Measurements from ENCODE around the gene CNIH2. TPM values are rescaled to one million over a fixed set of nuclear protein-coding genes. Genes with fewer than 3 reads are reported as not detected.

Gene CNIH2
- total RNA-seq, 2 donors from 2014 or later = 3.6 TPM; not detected in 1

DNA sequence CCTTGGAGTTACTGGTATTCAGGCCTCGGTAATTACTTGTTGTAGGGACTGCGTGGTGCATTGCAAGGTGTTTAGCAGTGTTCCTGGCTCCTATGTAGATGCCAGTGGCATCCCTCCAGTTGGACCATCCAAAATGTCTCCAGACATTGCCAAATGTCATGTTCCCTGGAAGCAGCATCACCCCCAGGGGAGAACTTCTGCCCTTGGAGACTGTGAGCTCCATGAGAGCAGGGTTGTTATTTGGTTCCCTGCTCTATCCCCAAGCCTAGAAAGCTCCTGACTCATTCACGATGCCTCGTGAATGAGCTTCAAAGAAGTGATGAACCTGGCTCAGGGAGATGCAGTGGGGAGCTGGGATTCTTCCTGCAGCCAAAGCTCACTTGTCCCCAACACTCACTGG, 43.6 kb downstream of the CNIH2 start:
- no peaks in the 10 kb centered on the region for H3K4me1 ChIP-seq (replicated peaks)
- 82% methylated on average over 3 of the region's 4 CpGs for WGBS
- H3K9me3 ChIP-seq = no peaks in the 10 kb centered on the region
- no peak for DNase-seq (ENCODE audit: low spot score)
- no peaks in the 10 kb centered on the region for H3K27me3 ChIP-seq (replicated peaks; ENCODE audit: insufficient read depth)
- H3K4me3 ChIP-seq = no peak overlapping the region
- intact Hi-C loops (cut with DNase I) = no loop called here
- no peaks in the 10 kb centered on the region for H3K36me3 ChIP-seq
- TF ChIP-seq, protein P1, sequence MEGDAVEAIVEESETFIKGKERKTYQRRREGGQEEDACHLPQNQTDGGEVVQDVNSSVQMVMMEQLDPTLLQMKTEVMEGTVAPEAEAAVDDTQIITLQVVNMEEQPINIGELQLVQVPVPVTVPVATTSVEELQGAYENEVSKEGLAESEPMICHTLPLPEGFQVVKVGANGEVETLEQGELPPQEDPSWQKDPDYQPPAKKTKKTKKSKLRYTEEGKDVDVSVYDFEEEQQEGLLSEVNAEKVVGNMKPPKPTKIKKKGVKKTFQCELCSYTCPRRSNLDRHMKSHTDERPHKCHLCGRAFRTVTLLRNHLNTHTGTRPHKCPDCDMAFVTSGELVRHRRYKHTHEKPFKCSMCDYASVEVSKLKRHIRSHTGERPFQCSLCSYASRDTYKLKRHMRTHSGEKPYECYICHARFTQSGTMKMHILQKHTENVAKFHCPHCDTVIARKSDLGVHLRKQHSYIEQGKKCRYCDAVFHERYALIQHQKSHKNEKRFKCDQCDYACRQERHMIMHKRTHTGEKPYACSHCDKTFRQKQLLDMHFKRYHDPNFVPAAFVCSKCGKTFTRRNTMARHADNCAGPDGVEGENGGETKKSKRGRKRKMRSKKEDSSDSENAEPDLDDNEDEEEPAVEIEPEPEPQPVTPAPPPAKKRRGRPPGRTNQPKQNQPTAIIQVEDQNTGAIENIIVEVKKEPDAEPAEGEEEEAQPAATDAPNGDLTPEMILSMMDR (IDR thresholded peaks at IDR 0.05) = no peak
- TF ChIP-seq POLR2AphosphoS5 (IDR thresholded peaks at IDR 0.05) (no peak), POLR2A (IDR thresholded peaks at IDR 0.05) (no peak)
- no peak overlapping the region for H3K27ac ChIP-seq

DNA sequence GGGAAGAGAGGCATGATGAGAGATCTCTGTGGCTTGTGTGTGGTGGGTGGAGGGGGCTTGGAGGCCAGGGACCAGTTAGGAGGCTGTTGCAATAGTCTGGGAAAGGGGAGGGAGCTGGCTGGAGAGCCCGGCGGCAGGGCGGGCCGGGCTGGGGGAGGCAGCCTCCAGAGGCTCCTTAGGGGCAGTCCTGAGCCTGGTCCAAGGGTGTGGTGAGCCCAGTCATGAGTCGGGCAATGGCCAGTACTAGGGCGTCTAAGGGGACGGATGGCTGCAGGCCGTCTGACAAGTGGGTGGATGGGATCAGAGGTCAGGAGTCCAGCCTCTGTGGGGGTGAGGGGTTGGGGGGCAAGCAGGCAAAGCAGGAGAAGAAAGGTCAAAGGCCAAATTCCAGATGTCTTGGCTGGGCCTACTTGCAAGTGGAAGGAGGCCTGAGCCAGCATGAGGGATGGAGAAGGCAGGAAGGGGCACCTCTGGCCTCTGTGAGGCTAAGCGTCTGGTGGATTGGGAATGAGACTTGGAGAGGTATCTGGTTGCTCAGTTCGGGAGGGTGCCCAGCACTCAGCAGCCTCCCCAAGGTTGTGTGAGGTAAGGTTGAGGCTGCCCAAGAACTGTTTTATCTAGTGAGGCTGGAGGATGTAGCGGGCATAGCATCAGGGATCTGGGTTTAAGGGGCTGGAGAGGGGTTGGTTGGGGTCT, 44.9 kb downstream of the CNIH2 start:
- Histone ChIP-seq H3K27ac (no peak overlapping the region), H3K9me3 (no peaks in the 10 kb centered on the region), H3K27me3 (replicated peaks; ENCODE audit: insufficient read depth) (no peaks in the 10 kb centered on the region), H3K4me1 (replicated peaks) (no peaks in the 10 kb centered on the region), H3K36me3 (no peaks in the 10 kb centered on the region), H3K4me3 (no peak overlapping the region)
- TF ChIP-seq POLR2AphosphoS5 (IDR thresholded peaks at IDR 0.05) = no peak
- TF ChIP-seq, protein P1 (IDR thresholded peaks at IDR 0.05) = no peak
- no peak for DNase-seq (ENCODE audit: low spot score)
- intact Hi-C loops (cut with DNase I) = no loop called here
- 88% methylated on average over 11 of the region's 11 CpGs for WGBS

DNA sequence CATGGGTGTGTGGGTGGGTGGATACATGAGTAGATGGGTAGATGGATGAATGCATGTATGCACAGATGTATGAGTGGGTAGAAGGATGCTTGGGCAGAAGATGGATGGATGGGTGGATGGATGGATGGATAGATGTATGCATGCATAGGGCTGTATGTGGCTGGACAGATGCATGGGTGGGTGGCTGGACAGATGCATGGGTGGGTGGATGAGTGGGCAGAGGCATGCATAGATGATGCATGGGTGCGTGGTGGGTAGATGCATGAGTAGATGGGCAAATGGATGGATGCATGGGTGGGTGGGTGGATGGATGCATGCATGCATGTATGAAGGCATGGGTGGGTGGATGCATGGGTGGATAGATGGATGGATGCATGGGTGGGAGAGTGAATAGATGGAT, 45.7 kb downstream of the CNIH2 start:
- Histone ChIP-seq H3K36me3 (no peaks in the 10 kb centered on the region), H3K4me1 (replicated peaks) (no peaks in the 10 kb centered on the region), H3K4me3 (no peak overlapping the region), H3K9me3 (no peaks in the 10 kb centered on the region), H3K27ac (no peak overlapping the region), H3K27me3 (replicated peaks; ENCODE audit: insufficient read depth) (no peaks in the 10 kb centered on the region)
- WGBS = 98% methylated on average over 1 of the region's 1 CpG
- intact Hi-C loops (cut with DNase I) = no loop called here
- TF ChIP-seq POLR2AphosphoS5 (IDR thresholded peaks at IDR 0.05) (no peak), POLR2A (IDR thresholded peaks at IDR 0.05) (no peak)
- TF ChIP-seq, protein P1 (IDR thresholded peaks at IDR 0.05) = no peak
- no peak for DNase-seq (ENCODE audit: low spot score)

DNA sequence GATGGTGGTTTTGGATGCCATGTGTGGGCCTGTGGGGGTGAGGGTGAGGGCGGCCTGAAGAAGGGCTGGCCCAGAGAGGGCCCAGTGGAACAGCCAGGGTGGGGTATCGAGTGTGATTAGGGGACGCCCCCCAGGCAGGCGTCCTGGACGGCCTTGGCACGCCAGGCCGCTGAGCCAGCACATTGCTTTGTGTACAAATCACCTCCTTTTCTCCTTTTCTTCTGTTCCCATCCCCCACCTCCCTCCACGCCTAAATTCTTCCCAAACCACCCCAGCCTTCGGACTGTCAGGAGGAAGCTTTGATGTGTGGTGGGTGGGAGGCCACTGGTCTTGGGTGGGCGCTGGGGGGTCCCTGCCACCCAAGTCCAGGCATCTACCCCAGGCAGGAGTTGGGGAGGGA, 46.7 kb downstream of the CNIH2 start:
- DNase-seq (ENCODE audit: low spot score) = no peak
- no peaks in the 10 kb centered on the region for H3K4me1 ChIP-seq (replicated peaks)
- TF ChIP-seq POLR2AphosphoS5 (IDR thresholded peaks at IDR 0.05) (no peak), POLR2A (IDR thresholded peaks at IDR 0.05) (no peak)
- TF ChIP-seq, protein P1 (IDR thresholded peaks at IDR 0.05) = no peak
- H3K27ac ChIP-seq = no peak overlapping the region
- H3K27me3 ChIP-seq (replicated peaks; ENCODE audit: insufficient read depth) = no peaks in the 10 kb centered on the region
- intact Hi-C loops (cut with DNase I) = no loop called here
- H3K9me3 ChIP-seq = no peaks in the 10 kb centered on the region
- 58% methylated on average over 10 of the region's 10 CpGs for WGBS
- no peaks in the 10 kb centered on the region for H3K36me3 ChIP-seq
- no peak overlapping the region for H3K4me3 ChIP-seq

DNA sequence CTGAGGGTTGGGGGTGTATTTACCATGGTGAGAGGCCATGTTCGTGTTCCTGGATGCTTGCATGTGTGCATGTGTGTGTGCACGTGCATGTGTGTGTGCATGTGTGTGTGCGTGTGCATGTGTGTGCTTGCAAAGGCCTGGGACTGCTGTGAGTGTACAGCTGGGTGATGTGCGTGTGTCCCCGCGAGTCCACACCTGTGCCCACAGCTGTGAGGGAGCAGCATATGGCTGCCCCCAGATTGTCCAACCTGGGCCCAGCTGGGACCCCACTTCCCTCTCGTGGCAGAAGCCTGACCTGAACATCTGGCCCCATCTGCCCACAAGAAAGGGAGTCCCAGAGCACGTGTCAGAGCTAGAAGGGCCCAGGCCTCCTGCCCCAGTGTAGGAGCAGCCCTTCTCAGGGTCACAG, 47.3 kb downstream of the CNIH2 start:
- TF ChIP-seq POLR2AphosphoS5 (IDR thresholded peaks at IDR 0.05) (no peak), POLR2A (IDR thresholded peaks at IDR 0.05) (no peak)
- TF ChIP-seq, protein P1 (IDR thresholded peaks at IDR 0.05) = no peak
- Histone ChIP-seq H3K27me3 (replicated peaks; ENCODE audit: insufficient read depth) (no peaks in the 10 kb centered on the region), H3K4me3 (no peak overlapping the region), H3K4me1 (replicated peaks) (no peaks in the 10 kb centered on the region), H3K9me3 (no peaks in the 10 kb centered on the region), H3K36me3 (no peaks in the 10 kb centered on the region), H3K27ac (no peak overlapping the region)
- DNase-seq (ENCODE audit: low spot score) = no peak
- 84% methylated on average over 5 of the region's 8 CpGs for WGBS
- intact Hi-C loops (cut with DNase I) = no loop called here

All from prostate gland (tissue), 2 donors.